Measurements from ENCODE around the gene DOCK7.

DOCK7 gene

GRCh38 chr1:62415687-62416086 lies 272.5 kb downstream of the DOCK7 start:
- DNase-seq (ENCODE audit: low spot score in 2 of 2) (no peak), ATAC-seq (no peak)
- Mint-ChIP-seq H3K9me3 (no peaks in the 10 kb centered on the region), H3K27ac (no peak overlapping the region), H3K4me1 (no peaks in the 10 kb centered on the region), H3K36me3 (no peaks in the 10 kb centered on the region), H3K4me3 (no peak overlapping the region)

- DNase-seq (ENCODE audit: low spot score in 2 of 2) (no peak), ATAC-seq (peak; percentile 32)
- H3K9me3 Mint-ChIP-seq: no peaks in the 10 kb centered on the region
- H3K36me3 Mint-ChIP-seq: no peaks in the 10 kb centered on the region
- H3K4me1 Mint-ChIP-seq: no peaks in the 10 kb centered on the region
- H3K27ac Mint-ChIP-seq: no peak overlapping the region
- H3K4me3 Mint-ChIP-seq: no peak overlapping the region
These were observed 280.7 kb downstream of the DOCK7 start for GRCh38 chr1:62407398-62408009.

GRCh38 chr1:62406576-62406975 lies 281.6 kb downstream of the DOCK7 start:
- ATAC-seq (no peak), DNase-seq (ENCODE audit: low spot score in 2 of 2) (no peak)
- no peak overlapping the region for H3K4me3 Mint-ChIP-seq
- H3K4me1 Mint-ChIP-seq: no peaks in the 10 kb centered on the region
- no peaks in the 10 kb centered on the region for H3K36me3 Mint-ChIP-seq
- H3K27ac Mint-ChIP-seq: no peak overlapping the region
- H3K9me3 Mint-ChIP-seq: no peaks in the 10 kb centered on the region

GRCh38 chr1:62405247-62405646 lies 282.9 kb downstream of the DOCK7 start:
- ATAC-seq: no peak
- Mint-ChIP-seq H3K9me3 (no peaks in the 10 kb centered on the region), H3K36me3 (no peaks in the 10 kb centered on the region), H3K4me1 (no peaks in the 10 kb centered on the region), H3K4me3 (no peak overlapping the region), H3K27ac (no peak overlapping the region)
- DNase-seq (ENCODE audit: low spot score in 2 of 2): no peak
